Measurements from ENCODE around the gene RPUSD4.

- no peak for TF ChIP-seq CTCF (IDR thresholded peaks at IDR 0.05; ENCODE audit: low read depth, low read length, poor library complexity, severe bottlenecking)
- TF ChIP-seq EZH2phosphoT487 (IDR thresholded peaks at IDR 0.05; ENCODE audit: borderline replicate concordance, low read length): no peak
These were observed 13.3 kb upstream of the RPUSD4 start for GRCh38 chr11:126224647-126225294.

All from DOHH2 (cell line).